ENCODE results near the gene GAL3ST1. TPM values are rescaled to one million over a fixed set of nuclear protein-coding genes. Genes with fewer than 3 reads are reported as not detected.
A peak's percentile ranks its signal among the peaks of the same experiment; 100 is the strongest.
"Not testable (repeated sequence)": the region's sequence is repeated elsewhere in the genome, so short reads cannot be mapped to it uniquely, and the experiment has no call there.

GAL3ST1 gene
- total and polyA plus RNA-seq, 8 donors = 1.8 to 9.3 (median 6.8) TPM

GRCh38 chr22:30561402-30562189 lies 12.9 kb downstream of the GAL3ST1 start:
- TF ChIP-seq, protein P1, sequence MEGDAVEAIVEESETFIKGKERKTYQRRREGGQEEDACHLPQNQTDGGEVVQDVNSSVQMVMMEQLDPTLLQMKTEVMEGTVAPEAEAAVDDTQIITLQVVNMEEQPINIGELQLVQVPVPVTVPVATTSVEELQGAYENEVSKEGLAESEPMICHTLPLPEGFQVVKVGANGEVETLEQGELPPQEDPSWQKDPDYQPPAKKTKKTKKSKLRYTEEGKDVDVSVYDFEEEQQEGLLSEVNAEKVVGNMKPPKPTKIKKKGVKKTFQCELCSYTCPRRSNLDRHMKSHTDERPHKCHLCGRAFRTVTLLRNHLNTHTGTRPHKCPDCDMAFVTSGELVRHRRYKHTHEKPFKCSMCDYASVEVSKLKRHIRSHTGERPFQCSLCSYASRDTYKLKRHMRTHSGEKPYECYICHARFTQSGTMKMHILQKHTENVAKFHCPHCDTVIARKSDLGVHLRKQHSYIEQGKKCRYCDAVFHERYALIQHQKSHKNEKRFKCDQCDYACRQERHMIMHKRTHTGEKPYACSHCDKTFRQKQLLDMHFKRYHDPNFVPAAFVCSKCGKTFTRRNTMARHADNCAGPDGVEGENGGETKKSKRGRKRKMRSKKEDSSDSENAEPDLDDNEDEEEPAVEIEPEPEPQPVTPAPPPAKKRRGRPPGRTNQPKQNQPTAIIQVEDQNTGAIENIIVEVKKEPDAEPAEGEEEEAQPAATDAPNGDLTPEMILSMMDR (IDR thresholded peaks at IDR 0.05) = no peak
- intact Hi-C loops (cut with DNase I) = no loop called here
- ATAC-seq (no peak), DNase-seq (no peak)
- Histone ChIP-seq H3K4me1 (no peaks in the 10 kb centered on the region), H3K36me3 (no peaks in the 10 kb centered on the region), H3K27me3 (peaks cover 0 to 3% of the 10 kb centered on the region in 2 donors), H3K9me3 (no peaks in the 10 kb centered on the region), H3K27ac (no peak overlapping the region), H3K4me3 (no peak overlapping the region)

DNA sequence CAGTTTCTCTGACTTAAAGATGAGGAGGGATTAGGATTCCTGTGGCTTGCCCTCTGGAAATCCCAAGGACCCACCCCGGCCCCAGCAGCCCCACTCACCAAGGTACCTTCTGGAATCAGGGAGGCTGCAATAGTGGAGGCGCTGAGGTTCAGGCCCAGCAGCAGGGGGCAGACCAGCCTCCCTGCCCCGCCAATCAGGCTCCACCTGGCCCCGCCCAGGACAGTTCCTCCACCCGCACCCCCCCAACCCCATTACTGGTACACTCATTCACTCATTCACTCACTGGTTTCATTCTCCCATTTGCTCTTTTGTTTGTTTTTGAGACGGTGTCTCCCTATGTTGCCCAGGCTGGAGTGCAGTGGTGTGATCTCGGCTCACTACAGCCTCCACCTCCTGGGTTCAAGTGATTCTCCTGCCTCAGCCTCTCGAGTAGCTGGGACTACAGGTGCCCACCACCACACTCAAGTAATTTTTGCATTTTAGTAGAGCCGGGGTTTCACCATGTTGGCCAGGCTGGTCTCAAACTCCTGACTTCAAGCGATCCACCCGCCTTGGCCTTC lies 13.7 kb downstream of the GAL3ST1 start:
- DNase-seq; H3K4me3 ChIP-seq; H3K9me3 ChIP-seq; H3K36me3 ChIP-seq; intact Hi-C loops (cut with DNase I); ATAC-seq; H3K27me3 ChIP-seq; H3K4me1 ChIP-seq; H3K27ac ChIP-seq: not testable (repeated sequence)

- no peak for DNase-seq
- no peaks in the 10 kb centered on the region for H3K9me3 ChIP-seq
- intact Hi-C loops (cut with DNase I) = no loop called here
- H3K27ac ChIP-seq = no peak overlapping the region
- H3K4me3 ChIP-seq = no peak overlapping the region
- no peak for ATAC-seq
- TF ChIP-seq, protein P1 (IDR thresholded peaks at IDR 0.05) = no peak
- H3K27me3 ChIP-seq = no peaks in the 10 kb centered on the region
- H3K36me3 ChIP-seq = no peaks in the 10 kb centered on the region
- no peaks in the 10 kb centered on the region for H3K4me1 ChIP-seq
Observed at GRCh38 chr22:30559889-30560288, 14.6 kb downstream of the GAL3ST1 start.

DNA sequence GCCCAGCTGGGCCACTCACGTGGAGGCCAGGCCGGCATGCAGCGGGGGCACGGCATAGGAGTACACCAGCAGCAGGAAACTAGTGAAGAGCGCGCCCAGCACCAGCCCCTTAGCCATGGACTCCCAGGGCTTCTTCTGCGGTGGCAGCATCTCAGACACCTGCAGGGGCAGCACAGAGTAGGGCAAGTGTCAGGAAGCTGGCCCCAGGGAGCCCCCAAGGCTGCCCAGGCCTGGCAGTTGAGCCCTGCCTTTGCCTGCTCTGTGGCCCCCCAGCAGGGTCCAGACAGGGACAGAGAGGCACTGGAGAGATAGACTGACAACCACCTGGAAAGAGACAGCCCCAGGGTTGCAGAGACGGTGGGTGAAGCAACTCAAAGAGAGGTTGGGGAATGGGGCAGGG lies 17.2 kb downstream of the GAL3ST1 start:
- TF ChIP-seq, protein P1 (IDR thresholded peaks at IDR 0.05) = no peak
- no peak for ATAC-seq
- Histone ChIP-seq H3K27me3 (no peaks in the 10 kb centered on the region), H3K9me3 (no peaks in the 10 kb centered on the region), H3K4me1 (no peaks in the 10 kb centered on the region), H3K27ac (no peak overlapping the region), H3K4me3 (no peak overlapping the region), H3K36me3 (no peaks in the 10 kb centered on the region)
- no peak for DNase-seq
- intact Hi-C loops (cut with DNase I) = no loop called here

DNA sequence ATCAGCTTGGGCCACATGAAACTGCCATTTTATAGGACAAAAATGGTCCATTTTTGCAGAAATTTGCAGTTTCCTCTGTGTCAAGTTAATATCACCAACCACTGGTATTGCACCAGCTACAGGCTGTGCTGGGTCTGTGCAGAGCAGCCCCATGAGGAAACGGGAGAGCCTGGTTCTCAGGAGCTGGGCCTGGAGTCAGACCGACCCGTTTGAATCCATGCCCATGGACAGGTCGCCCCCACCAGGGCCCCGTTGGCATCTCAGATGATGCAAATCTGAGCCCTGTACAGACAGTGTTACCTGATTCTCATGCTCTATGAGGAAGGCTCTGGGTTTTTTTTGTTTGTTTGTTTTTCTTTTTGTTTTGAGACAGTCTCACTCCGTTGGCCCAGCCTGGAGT lies 18.1 kb downstream of the GAL3ST1 start:
- H3K4me3 ChIP-seq = no peak overlapping the region
- no peaks in the 10 kb centered on the region for H3K27me3 ChIP-seq
- H3K36me3 ChIP-seq = no peaks in the 10 kb centered on the region
- TF ChIP-seq, protein P1 (IDR thresholded peaks at IDR 0.05) = no peak
- no peak overlapping the region for H3K27ac ChIP-seq
- DNase-seq = no peak
- peak; percentile 52 for ATAC-seq
- no peaks in the 10 kb centered on the region for H3K4me1 ChIP-seq
- no peaks in the 10 kb centered on the region for H3K9me3 ChIP-seq
- intact Hi-C loops (cut with DNase I) = no loop called here

All from left lung (tissue), 10 donors.